Measurements from ENCODE around the gene PRRT1.

PRRT1 gene

GRCh38 chr6:32179766-32180405 is 28.1 kb upstream of the PRRT1 start:
- Mint-ChIP-seq H3K36me3 (ENCODE audit: low read depth) (peaks cover 23% of the 10 kb centered on the region), H3K27me3 (ENCODE audit: low read depth, poor library complexity) (no peaks in the 10 kb centered on the region), H3K4me3 (peak overlapping the region; percentile 93), H3K9me3 (no peaks in the 10 kb centered on the region), H3K27ac (peak overlapping the region; percentile 73), H3K4me1 (peaks cover 56% of the 10 kb centered on the region)
- TF ChIP-seq CTCF (IDR thresholded peaks at IDR 0.05): no peak
- no peak for DNase-seq

- TF ChIP-seq CTCF (IDR thresholded peaks at IDR 0.05): no peak
- Mint-ChIP-seq H3K9me3 (no peaks in the 10 kb centered on the region), H3K27ac (peak overlapping the region; percentile 90), H3K27me3 (ENCODE audit: low read depth, poor library complexity) (no peaks in the 10 kb centered on the region), H3K4me1 (peaks cover 67% of the 10 kb centered on the region), H3K36me3 (ENCODE audit: low read depth) (peaks cover 23% of the 10 kb centered on the region), H3K4me3 (peak overlapping the region; percentile 93)
- DNase-seq: no peak
Measured at GRCh38 chr6:32178547-32179440, 27.1 kb upstream of the PRRT1 start.

GRCh38 chr6:32177788-32178546 is 26.2 kb upstream of the PRRT1 start, which contains the start of gene RNF5:
Gene RNF5, plus strand, starts transcription at chr6:32178405. Its CDS starts 107 bp downstream, at chr6:32178512.
- Mint-ChIP-seq H3K4me3 (peak within 1 kb of the TSS; percentile 93), H3K36me3 (ENCODE audit: low read depth) (peaks cover 23% of the 10 kb centered on the region), H3K27ac (peak within 1 kb of the TSS; percentile 90), H3K27me3 (ENCODE audit: low read depth, poor library complexity) (no peaks in the 10 kb centered on the region), H3K4me1 (peaks cover 75% of the 10 kb centered on the region), H3K9me3 (no peaks in the 10 kb centered on the region)
- DNase-seq: peak; percentile 89
- no peak for TF ChIP-seq CTCF (IDR thresholded peaks at IDR 0.05)

GRCh38 chr6:32177183-32177787 is 25.5 kb upstream of the PRRT1 start:
- Mint-ChIP-seq H3K4me3 (peak overlapping the region; percentile 93), H3K27me3 (ENCODE audit: low read depth, poor library complexity) (no peaks in the 10 kb centered on the region), H3K4me1 (peaks cover 80% of the 10 kb centered on the region), H3K36me3 (ENCODE audit: low read depth) (peaks cover 23% of the 10 kb centered on the region), H3K27ac (peak overlapping the region; percentile 90), H3K9me3 (no peaks in the 10 kb centered on the region)
- no peak for TF ChIP-seq CTCF (IDR thresholded peaks at IDR 0.05)
- peak; percentile 46 for DNase-seq

- Mint-ChIP-seq H3K36me3 (ENCODE audit: low read depth) (peaks cover 23% of the 10 kb centered on the region), H3K27me3 (ENCODE audit: low read depth, poor library complexity) (no peaks in the 10 kb centered on the region), H3K4me3 (peak overlapping the region; percentile 93), H3K27ac (peak overlapping the region; percentile 90), H3K9me3 (no peaks in the 10 kb centered on the region), H3K4me1 (peaks cover 80% of the 10 kb centered on the region)
- DNase-seq: no peak
- TF ChIP-seq CTCF (IDR thresholded peaks at IDR 0.05): no peak
Measured at GRCh38 chr6:32176476-32177182, 24.9 kb upstream of the PRRT1 start.
